Measurements from ENCODE around the gene ST8SIA4. TPM values are rescaled to one million over a fixed set of nuclear protein-coding genes. Genes with fewer than 3 reads are reported as not detected.

ST8SIA4 gene
- total RNA-seq, 1 experiment from 2014 or later, result not detected

DNA sequence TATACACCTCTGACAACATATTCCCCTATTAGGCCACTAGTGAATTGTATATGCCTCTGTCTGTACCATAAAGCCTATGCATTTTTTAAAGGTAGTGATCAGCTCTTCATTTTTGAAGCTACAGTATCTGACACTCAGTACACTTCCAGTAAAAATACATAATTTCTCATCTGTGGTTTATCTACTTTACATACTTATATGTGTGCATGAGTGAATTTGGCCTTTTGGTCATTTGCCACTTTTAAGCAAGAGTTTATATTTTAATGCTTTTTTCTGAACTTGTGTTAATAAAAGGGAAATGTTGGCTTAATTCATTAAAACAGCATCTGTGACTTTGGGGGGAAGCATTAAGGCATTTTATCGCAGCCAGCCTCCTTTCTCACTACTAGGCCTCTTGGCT, 47.8 kb downstream of the ST8SIA4 start:
- POLR2A ChIA-PET, result no interaction called here
- Histone ChIP-seq H3K4me2 (ENCODE audit: low read length) (no peak overlapping the region), H4K20me1 (ENCODE audit: insufficient read depth) (no peaks in the 10 kb centered on the region), H3K27ac (ENCODE audit: low read depth, low read length) (no peak overlapping the region), H3K9me2 (ENCODE audit: insufficient read depth) (no peaks in the 10 kb centered on the region), H3K36me3 (ENCODE audit: control insufficient read depth in 1 of 2, insufficient read depth in 2 of 2, low read length in 2 of 2) (no peaks in the 10 kb centered on the region), H3K79me2 (ENCODE audit: insufficient read depth, low read length) (no peaks in the 10 kb centered on the region), H3K27me3 (ENCODE audit: insufficient read depth, low read length) (no peaks in the 10 kb centered on the region), H3K4me1 (ENCODE audit: control insufficient read depth in 1 of 2, insufficient read depth in 2 of 2, low read length in 2 of 2) (no peaks in the 10 kb centered on the region), H3K9me3 (ENCODE audit: control insufficient read depth in 1 of 2, insufficient read depth in 1 of 2, low read depth in 1 of 2, low read length in 2 of 2) (no peaks in the 10 kb centered on the region), H3K9ac (ENCODE audit: low read length) (no peak overlapping the region), H2AFZ (ENCODE audit: low read depth, low read length, poor library complexity, severe bottlenecking) (no peak overlapping the region), H3K4me3 (replicated peaks in 1 of 2; ENCODE audit: low read depth in 1 of 2, low read length in 2 of 2) (no peak overlapping the region)
- intact Hi-C loops (cut with micrococcal nuclease), result no loop called here
- RAD21 ChIA-PET (ENCODE audit: low non-redundant PET in 1 of 2, low total read pairs in 2 of 2, uncharacterized antibody in 2 of 2, unreplicated experiment in 2 of 2), result no interaction called here
- CTCF ChIA-PET, result no interaction called here
- no peak for TF ChIP-seq ZNF274 (IDR thresholded peaks at IDR 0.05; ENCODE audit: low read depth, low read length)
- no peak for TF ChIP-seq ELF1 (IDR thresholded peaks at IDR 0.05; ENCODE audit: borderline replicate concordance, low read depth)
- TF ChIP-seq EGR1 (IDR thresholded peaks at IDR 0.05; ENCODE audit: low read depth), result no peak
- no peak for TF ChIP-seq ZFX (IDR thresholded peaks at IDR 0.05)
- no peak for TF ChIP-seq SP1 (IDR thresholded peaks at IDR 0.05; ENCODE audit: low read depth)
- TF ChIP-seq ZBTB33 (IDR thresholded peaks at IDR 0.05; ENCODE audit: extremely low read depth, insufficient replicate concordance, low read length), result no peak
- TF ChIP-seq YY1 (IDR thresholded peaks at IDR 0.05; ENCODE audit: extremely low read depth, insufficient replicate concordance, low read depth, low read length), result no peak
- TF ChIP-seq, protein P1, sequence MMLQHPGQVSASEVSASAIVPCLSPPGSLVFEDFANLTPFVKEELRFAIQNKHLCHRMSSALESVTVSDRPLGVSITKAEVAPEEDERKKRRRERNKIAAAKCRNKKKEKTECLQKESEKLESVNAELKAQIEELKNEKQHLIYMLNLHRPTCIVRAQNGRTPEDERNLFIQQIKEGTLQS (IDR thresholded peaks at IDR 0.05), result no peak
- TF ChIP-seq SIN3A (IDR thresholded peaks at IDR 0.05; ENCODE audit: low read depth), result no peak
- TF ChIP-seq FOSL1 (IDR thresholded peaks at IDR 0.05; ENCODE audit: low read depth), result no peak
- no peak for TF ChIP-seq EZH2 (IDR thresholded peaks at IDR 0.05)
- TF ChIP-seq, protein P2, sequence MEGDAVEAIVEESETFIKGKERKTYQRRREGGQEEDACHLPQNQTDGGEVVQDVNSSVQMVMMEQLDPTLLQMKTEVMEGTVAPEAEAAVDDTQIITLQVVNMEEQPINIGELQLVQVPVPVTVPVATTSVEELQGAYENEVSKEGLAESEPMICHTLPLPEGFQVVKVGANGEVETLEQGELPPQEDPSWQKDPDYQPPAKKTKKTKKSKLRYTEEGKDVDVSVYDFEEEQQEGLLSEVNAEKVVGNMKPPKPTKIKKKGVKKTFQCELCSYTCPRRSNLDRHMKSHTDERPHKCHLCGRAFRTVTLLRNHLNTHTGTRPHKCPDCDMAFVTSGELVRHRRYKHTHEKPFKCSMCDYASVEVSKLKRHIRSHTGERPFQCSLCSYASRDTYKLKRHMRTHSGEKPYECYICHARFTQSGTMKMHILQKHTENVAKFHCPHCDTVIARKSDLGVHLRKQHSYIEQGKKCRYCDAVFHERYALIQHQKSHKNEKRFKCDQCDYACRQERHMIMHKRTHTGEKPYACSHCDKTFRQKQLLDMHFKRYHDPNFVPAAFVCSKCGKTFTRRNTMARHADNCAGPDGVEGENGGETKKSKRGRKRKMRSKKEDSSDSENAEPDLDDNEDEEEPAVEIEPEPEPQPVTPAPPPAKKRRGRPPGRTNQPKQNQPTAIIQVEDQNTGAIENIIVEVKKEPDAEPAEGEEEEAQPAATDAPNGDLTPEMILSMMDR (IDR thresholded peaks at IDR 0.05 in 2 of 3, conservative IDR thresholded peaks at IDR 0.05 in 1 of 3; ENCODE audit: borderline replicate concordance in 1 of 3, insufficient read depth in 1 of 3, low read depth in 2 of 3, low read length in 2 of 3), result no peak
- no peak for TF ChIP-seq SRF (IDR thresholded peaks at IDR 0.05; ENCODE audit: low read depth)
- TF ChIP-seq CEBPB (IDR thresholded peaks at IDR 0.05; ENCODE audit: low read depth), result no peak
- TF ChIP-seq EZH2phosphoT487 (IDR thresholded peaks at IDR 0.05; ENCODE audit: borderline replicate concordance), result no peak
- TF ChIP-seq, protein P3, sequence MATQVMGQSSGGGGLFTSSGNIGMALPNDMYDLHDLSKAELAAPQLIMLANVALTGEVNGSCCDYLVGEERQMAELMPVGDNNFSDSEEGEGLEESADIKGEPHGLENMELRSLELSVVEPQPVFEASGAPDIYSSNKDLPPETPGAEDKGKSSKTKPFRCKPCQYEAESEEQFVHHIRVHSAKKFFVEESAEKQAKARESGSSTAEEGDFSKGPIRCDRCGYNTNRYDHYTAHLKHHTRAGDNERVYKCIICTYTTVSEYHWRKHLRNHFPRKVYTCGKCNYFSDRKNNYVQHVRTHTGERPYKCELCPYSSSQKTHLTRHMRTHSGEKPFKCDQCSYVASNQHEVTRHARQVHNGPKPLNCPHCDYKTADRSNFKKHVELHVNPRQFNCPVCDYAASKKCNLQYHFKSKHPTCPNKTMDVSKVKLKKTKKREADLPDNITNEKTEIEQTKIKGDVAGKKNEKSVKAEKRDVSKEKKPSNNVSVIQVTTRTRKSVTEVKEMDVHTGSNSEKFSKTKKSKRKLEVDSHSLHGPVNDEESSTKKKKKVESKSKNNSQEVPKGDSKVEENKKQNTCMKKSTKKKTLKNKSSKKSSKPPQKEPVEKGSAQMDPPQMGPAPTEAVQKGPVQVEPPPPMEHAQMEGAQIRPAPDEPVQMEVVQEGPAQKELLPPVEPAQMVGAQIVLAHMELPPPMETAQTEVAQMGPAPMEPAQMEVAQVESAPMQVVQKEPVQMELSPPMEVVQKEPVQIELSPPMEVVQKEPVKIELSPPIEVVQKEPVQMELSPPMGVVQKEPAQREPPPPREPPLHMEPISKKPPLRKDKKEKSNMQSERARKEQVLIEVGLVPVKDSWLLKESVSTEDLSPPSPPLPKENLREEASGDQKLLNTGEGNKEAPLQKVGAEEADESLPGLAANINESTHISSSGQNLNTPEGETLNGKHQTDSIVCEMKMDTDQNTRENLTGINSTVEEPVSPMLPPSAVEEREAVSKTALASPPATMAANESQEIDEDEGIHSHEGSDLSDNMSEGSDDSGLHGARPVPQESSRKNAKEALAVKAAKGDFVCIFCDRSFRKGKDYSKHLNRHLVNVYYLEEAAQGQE (IDR thresholded peaks at IDR 0.05; ENCODE audit: low read depth), result no peak
- TF ChIP-seq TCF7L2 (IDR thresholded peaks at IDR 0.05; ENCODE audit: borderline replicate concordance, extremely low read depth, insufficient read depth, insufficient read length), result no peak
- ATAC-seq, result no peak
- no TSS peak for BruUV-seq (replicated peaks)
- DNase-seq (ENCODE audit: low read depth, low spot score), result no peak
